GM12878 (cell line): ENCODE results near the gene TP63.

Experiments
- ATF3 ChIP-seq: IDR thresholded peaks from 2 replicates; pipeline ENCODE4 v1.6.1; 2011; ENCODE audit warnings: low read depth, mild to moderate bottlenecking, low read length, moderate library complexity, borderline replicate concordance; ENCODE audit errors: extremely low read depth
- MAX ChIP-seq: IDR thresholded peaks from 2 replicates; pipeline ENCODE4 v1.6.1; 2012; ENCODE audit warnings: low read depth, low read length, improper control_type of control experiment
- SMC3 ChIP-seq: IDR thresholded peaks from 2 replicates; pipeline ENCODE4 v1.6.1; 2011; ENCODE audit warnings: low read length, improper control_type of control experiment, borderline replicate concordance

GRCh38 chr3:189945935-189946709 lies 314.9 kb downstream of the TP63 start:
- TF ChIP-seq ATF3 = no peak
- TF ChIP-seq MAX = no peak
- no peak for TF ChIP-seq SMC3
